ENCODE measurements around the gene SCP2. TPM values are rescaled to one million over a fixed set of nuclear protein-coding genes. Genes with fewer than 3 reads are reported as not detected.

The SCP2 gene
- total RNA-seq, 1 donor from 2014 or later: 89.8 TPM

DNA sequence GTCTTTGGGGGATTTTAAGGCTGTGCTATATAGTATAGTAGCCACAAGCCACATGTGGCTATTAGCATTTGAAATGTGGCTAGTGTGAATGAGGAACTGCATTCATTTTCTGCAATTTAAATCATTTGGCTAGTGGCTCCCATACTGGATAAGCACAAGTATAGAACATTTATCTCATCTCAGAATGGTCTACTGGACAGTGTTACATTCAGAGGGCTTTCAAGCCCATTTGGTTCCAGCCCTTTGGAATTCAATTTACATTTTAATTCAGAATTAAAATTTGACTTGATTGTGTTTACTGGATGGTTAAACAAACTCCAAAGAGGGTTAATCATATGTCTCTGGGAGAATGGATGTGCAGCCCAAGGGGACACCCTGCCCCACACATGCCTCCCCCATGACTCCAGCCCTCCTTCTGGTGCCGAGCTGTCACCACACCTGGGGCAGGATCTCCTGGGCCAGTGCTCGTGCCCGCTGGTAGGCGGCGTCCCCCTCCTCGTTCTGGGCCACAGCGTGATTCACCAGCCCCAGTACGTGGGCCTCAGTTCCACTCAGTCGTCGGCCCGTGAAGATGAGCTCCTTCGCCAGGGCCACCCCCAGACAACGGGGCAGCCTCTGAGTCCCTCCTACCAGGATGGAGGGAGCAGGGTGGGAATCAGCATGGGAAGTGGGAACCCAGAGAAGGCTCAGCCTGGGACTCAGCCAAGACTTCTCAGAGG, 22.7 kb upstream of the SCP2 start:
- Histone ChIP-seq H3K36me3 (ENCODE audit: insufficient read depth, low read length) (no peaks in the 10 kb centered on the region), H3K79me2 (ENCODE audit: insufficient read depth, low read length) (no peaks in the 10 kb centered on the region), H3K4me1 (ENCODE audit: insufficient read depth, low read length) (no peaks in the 10 kb centered on the region), H2AFZ (ENCODE audit: low read depth, low read length) (no peak overlapping the region), H3K27me3 (ENCODE audit: insufficient read depth, low read length) (no peaks in the 10 kb centered on the region), H3K9me3 (ENCODE audit: insufficient read depth, low read depth, low read length) (no peaks in the 10 kb centered on the region), H3K4me2 (ENCODE audit: low read length) (no peak overlapping the region), H3K4me3 (ENCODE audit: insufficient read depth, low read depth, low read length) (no peak overlapping the region), H4K20me1 (ENCODE audit: insufficient read depth, low read length) (no peaks in the 10 kb centered on the region), H3K9ac (ENCODE audit: low read length) (no peak overlapping the region), H3K27ac (ENCODE audit: low read depth, low read length) (no peak overlapping the region)
- no peak overlapping the region for H3K4me3 Mint-ChIP-seq (ENCODE audit: unreplicated experiment)
- H3K36me3 Mint-ChIP-seq (ENCODE audit: low read depth, unreplicated experiment): no peaks in the 10 kb centered on the region
- H3K4me1 Mint-ChIP-seq (ENCODE audit: low read depth, unreplicated experiment): peaks cover 6% of the 10 kb centered on the region
- no peak overlapping the region for H3K27ac Mint-ChIP-seq (ENCODE audit: unreplicated experiment)
- H3K9me3 Mint-ChIP-seq (ENCODE audit: unreplicated experiment): no peaks in the 10 kb centered on the region
- FAIRE-seq (no peak), DNase-seq (ENCODE audit: low read depth) (no peak)
- TF ChIP-seq, protein P1, sequence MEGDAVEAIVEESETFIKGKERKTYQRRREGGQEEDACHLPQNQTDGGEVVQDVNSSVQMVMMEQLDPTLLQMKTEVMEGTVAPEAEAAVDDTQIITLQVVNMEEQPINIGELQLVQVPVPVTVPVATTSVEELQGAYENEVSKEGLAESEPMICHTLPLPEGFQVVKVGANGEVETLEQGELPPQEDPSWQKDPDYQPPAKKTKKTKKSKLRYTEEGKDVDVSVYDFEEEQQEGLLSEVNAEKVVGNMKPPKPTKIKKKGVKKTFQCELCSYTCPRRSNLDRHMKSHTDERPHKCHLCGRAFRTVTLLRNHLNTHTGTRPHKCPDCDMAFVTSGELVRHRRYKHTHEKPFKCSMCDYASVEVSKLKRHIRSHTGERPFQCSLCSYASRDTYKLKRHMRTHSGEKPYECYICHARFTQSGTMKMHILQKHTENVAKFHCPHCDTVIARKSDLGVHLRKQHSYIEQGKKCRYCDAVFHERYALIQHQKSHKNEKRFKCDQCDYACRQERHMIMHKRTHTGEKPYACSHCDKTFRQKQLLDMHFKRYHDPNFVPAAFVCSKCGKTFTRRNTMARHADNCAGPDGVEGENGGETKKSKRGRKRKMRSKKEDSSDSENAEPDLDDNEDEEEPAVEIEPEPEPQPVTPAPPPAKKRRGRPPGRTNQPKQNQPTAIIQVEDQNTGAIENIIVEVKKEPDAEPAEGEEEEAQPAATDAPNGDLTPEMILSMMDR (IDR thresholded peaks at IDR 0.05; ENCODE audit: insufficient read depth, low read depth, low read length): no peak
- no peak for TF ChIP-seq EZH2 (IDR thresholded peaks at IDR 0.05; ENCODE audit: insufficient read depth, low read length)
- H3K27me3 Mint-ChIP-seq (ENCODE audit: low read depth, unreplicated experiment): peaks cover 6% of the 10 kb centered on the region

DNA sequence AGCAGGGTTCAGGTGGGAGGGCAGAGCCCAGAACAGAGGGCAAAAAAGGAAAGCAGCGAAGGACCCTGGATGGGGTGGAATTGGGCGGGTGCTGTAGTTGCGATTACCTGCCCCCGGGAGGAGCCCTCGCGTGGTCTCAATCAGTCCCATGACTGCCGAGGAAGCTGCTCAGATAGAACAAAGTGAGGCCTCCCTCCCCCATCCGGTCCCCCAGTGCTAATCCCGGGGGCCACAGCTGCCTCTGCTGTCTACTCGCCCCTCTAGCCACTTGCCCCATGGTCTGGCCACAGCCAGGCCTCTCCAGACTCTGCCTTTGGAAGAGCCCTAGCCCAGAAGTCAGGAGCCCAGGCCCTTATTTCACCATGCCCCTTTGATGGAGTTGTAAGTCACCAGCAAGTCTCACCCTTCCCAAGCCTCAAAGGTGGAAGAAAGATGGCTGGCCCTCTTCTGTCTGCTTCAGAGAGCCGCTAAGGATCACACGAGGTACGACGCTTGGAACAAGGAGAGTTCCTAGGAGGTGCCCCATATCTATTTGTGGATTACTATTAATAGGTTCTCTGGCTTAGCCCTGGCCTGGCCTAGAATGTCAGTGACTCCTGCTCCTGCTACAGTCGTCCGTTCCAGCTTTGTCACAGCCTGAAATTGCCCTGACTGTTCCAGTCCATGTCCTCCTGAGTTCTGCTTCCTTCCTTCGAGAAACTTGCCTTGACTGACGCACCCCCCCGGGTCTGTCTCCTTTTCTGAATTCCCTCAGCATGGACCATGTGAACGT, 22.0 kb upstream of the SCP2 start:
- peaks cover 2% of the 10 kb centered on the region for H3K4me1 Mint-ChIP-seq (ENCODE audit: low read depth, unreplicated experiment)
- Histone ChIP-seq H3K9ac (ENCODE audit: low read length) (no peak overlapping the region), H3K4me1 (ENCODE audit: insufficient read depth, low read length) (no peaks in the 10 kb centered on the region), H3K4me3 (ENCODE audit: insufficient read depth, low read depth, low read length) (no peak overlapping the region), H2AFZ (ENCODE audit: low read depth, low read length) (no peak overlapping the region), H3K36me3 (ENCODE audit: insufficient read depth, low read length) (no peaks in the 10 kb centered on the region), H3K4me2 (ENCODE audit: low read length) (no peak overlapping the region), H3K27me3 (ENCODE audit: insufficient read depth, low read length) (no peaks in the 10 kb centered on the region), H3K79me2 (ENCODE audit: insufficient read depth, low read length) (no peaks in the 10 kb centered on the region), H4K20me1 (ENCODE audit: insufficient read depth, low read length) (no peaks in the 10 kb centered on the region), H3K9me3 (ENCODE audit: insufficient read depth, low read depth, low read length) (no peaks in the 10 kb centered on the region), H3K27ac (ENCODE audit: low read depth, low read length) (no peak overlapping the region)
- H3K36me3 Mint-ChIP-seq (ENCODE audit: low read depth, unreplicated experiment): no peaks in the 10 kb centered on the region
- FAIRE-seq (no peak), DNase-seq (ENCODE audit: low read depth) (no peak)
- no peak overlapping the region for H3K27ac Mint-ChIP-seq (ENCODE audit: unreplicated experiment)
- TF ChIP-seq, protein P1 (IDR thresholded peaks at IDR 0.05; ENCODE audit: insufficient read depth, low read depth, low read length): peak; percentile 34
- no peak for TF ChIP-seq EZH2 (IDR thresholded peaks at IDR 0.05; ENCODE audit: insufficient read depth, low read length)
- no peak overlapping the region for H3K4me3 Mint-ChIP-seq (ENCODE audit: unreplicated experiment)
- no peaks in the 10 kb centered on the region for H3K9me3 Mint-ChIP-seq (ENCODE audit: unreplicated experiment)
- H3K27me3 Mint-ChIP-seq (ENCODE audit: low read depth, unreplicated experiment): peaks cover 6% of the 10 kb centered on the region

All from astrocyte (in vitro differentiated cells and primary cell).